Neural progenitor cell (in vitro differentiated cells): Measurements from ENCODE around the gene ZNF106. TPM values are rescaled to one million over a fixed set of nuclear protein-coding genes. Genes with fewer than 3 reads are reported as not detected.

Experiments
- DNase-seq: peaks from one replicate; pipeline ENCODE4 v3.0.0-alpha.2; 2016; ENCODE audit warnings: low spot score
- H2AFZ ChIP-seq: fragments of 200-600 bp; sonication (generic); replicated peaks from 2 replicates; pipeline ENCODE4 v1.6.1; 2016; ENCODE audit warnings: antibody characterized with exemption
- H3F3A ChIP-seq: fragments of 200-600 bp; sonication (generic); 2 replicates; pipeline ENCODE4 v1.6.1; 2016; ENCODE audit warnings: antibody characterized with exemption, low read depth
- H3K27ac ChIP-seq: fragments of 200-600 bp; sonication (generic); 2 replicates; pipeline ENCODE4 v1.5.1; 2016; ENCODE audit warnings: mild to moderate bottlenecking
- H3K27me3 ChIP-seq: fragments of 200-600 bp; sonication (generic); 2 replicates; pipeline ENCODE4 v1.6.1; 2016; ENCODE audit warnings: mild to moderate bottlenecking, moderate library complexity
- H3K36me3 ChIP-seq: fragments of 200-600 bp; sonication (generic); 2 replicates; pipeline ENCODE4 v1.5.1; 2016
- H3K4me1 ChIP-seq: fragments of 200-600 bp; sonication (generic); 2 replicates; pipeline ENCODE4 v1.6.1; 2016; ENCODE audit warnings: mixed run types
- H3K4me2 ChIP-seq: fragments of 200-600 bp; sonication (generic); 2 replicates; pipeline ENCODE4 v1.6.1; 2016
- H3K4me3 ChIP-seq: fragments of 200-600 bp; sonication (generic); 2 replicates; pipeline ENCODE4 v1.5.1; 2016
- H3K79me2 ChIP-seq: fragments of 200-600 bp; sonication (generic); 2 replicates; pipeline ENCODE4 v1.6.1; 2016; ENCODE audit warnings: low read depth
- H3K9ac ChIP-seq: fragments of 200-600 bp; sonication (generic); 2 replicates; pipeline ENCODE4 v1.6.1; 2016
- H3K9me3 ChIP-seq: fragments of 200-600 bp; sonication (generic); 2 replicates; pipeline ENCODE4 v1.5.1; 2016; ENCODE audit warnings: low read depth
- H4K20me1 ChIP-seq: fragments of 200-600 bp; sonication (generic); 2 replicates; pipeline ENCODE4 v1.6.1; 2016; ENCODE audit warnings: low read depth
- H3K27ac Mint-ChIP-seq: 3 replicates; pipeline ENCODE4 v1.8.0; 2021; ENCODE audit warnings: mixed read lengths
- H3K27me3 Mint-ChIP-seq: 2 replicates; pipeline ENCODE4 v1.8.0; 2022; ENCODE audit warnings: low read depth, mild to moderate bottlenecking, inconsistent platforms, moderate library complexity, mixed read lengths; ENCODE audit not compliant: insufficient read depth
- H3K36me3 Mint-ChIP-seq: 3 replicates; pipeline ENCODE4 v1.8.0; 2021; ENCODE audit warnings: mixed read lengths
- H3K4me1 Mint-ChIP-seq: 3 replicates; pipeline ENCODE4 v1.8.0; 2021; ENCODE audit warnings: mixed read lengths
- H3K4me3 Mint-ChIP-seq: 3 replicates; pipeline ENCODE4 v1.8.0; 2021; ENCODE audit warnings: mild to moderate bottlenecking, moderate library complexity, mixed read lengths
- H3K9me3 Mint-ChIP-seq: 3 replicates; pipeline ENCODE4 v1.8.0; 2020; ENCODE audit warnings: mixed read lengths
- CTCF ChIP-seq: fragments of 200-600 bp; sonication (generic); IDR thresholded peaks from 2 replicates; pipeline ENCODE4 v1.5.1; 2017; ENCODE audit warnings: antibody characterized with exemption, mild to moderate bottlenecking
- EZH2 ChIP-seq: fragments of 200-600 bp; sonication (generic); IDR thresholded peaks from 2 replicates; pipeline ENCODE4 v1.6.1; 2017; ENCODE audit warnings: antibody characterized with exemption, mild to moderate bottlenecking, moderate library complexity
- EZH2phosphoT487 ChIP-seq: fragments of 200-600 bp; sonication (generic); IDR thresholded peaks from 2 replicates; pipeline ENCODE4 v1.6.1; 2017; ENCODE audit warnings: antibody characterized with exemption
- total RNA-seq: library from RNA; depleted of rRNA; stranded (reverse); fragments of >200 nt; gene quantifications from 2 replicates; pipeline ENCODE4 v1.2.3, GENCODE V29; 2015; ENCODE audit warnings: low replicate concordance

Gene ZNF106
- 59.9 and 72.2 TPM in 2 replicates for total RNA-seq

- H3F3A ChIP-seq = peaks cover 25% of the 10 kb centered on the region
- peaks cover 4% of the 10 kb centered on the region for H3K4me1 ChIP-seq
- peaks cover 44% of the 10 kb centered on the region for H3K79me2 ChIP-seq
- H3K36me3 Mint-ChIP-seq = peaks cover 6% of the 10 kb centered on the region
- peak within 1 kb of the TSS; percentile 70 for H3K9ac ChIP-seq
- peak within 1 kb of the TSS; percentile 88 for H3K4me3 Mint-ChIP-seq
- TF ChIP-seq EZH2 = peak; percentile 26
- peak; percentile 38 for TF ChIP-seq CTCF
- TF ChIP-seq EZH2phosphoT487 = no peak
- peak within 1 kb of the TSS; percentile 97 for H2AFZ ChIP-seq
- H3K27me3 Mint-ChIP-seq = peaks cover 2% of the 10 kb centered on the region
- H3K27ac Mint-ChIP-seq = peak within 1 kb of the TSS; percentile 100
- H3K9me3 Mint-ChIP-seq = no peaks in the 10 kb centered on the region
- H3K4me2 ChIP-seq = peak within 1 kb of the TSS; percentile 91
- peak within 1 kb of the TSS; percentile 69 for H3K4me3 ChIP-seq
- H3K4me1 Mint-ChIP-seq = peaks cover 25% of the 10 kb centered on the region
- H3K27ac ChIP-seq = peak within 1 kb of the TSS; percentile 87
- H3K9me3 ChIP-seq = no peaks in the 10 kb centered on the region
- no peaks in the 10 kb centered on the region for H3K27me3 ChIP-seq
- no peaks in the 10 kb centered on the region for H4K20me1 ChIP-seq
- H3K36me3 ChIP-seq = no peaks in the 10 kb centered on the region
- DNase-seq = peak; percentile 95
These were observed at the start of gene ZNF106 for GRCh38 chr15:42490671-42491538. TSS of gene ZNF106 (minus strand) at chr15:42491141. CDS start at chr15:42472289, 18,852 bp downstream.

GRCh38 chr15:42533246-42533645 lies 42.3 kb upstream of the ZNF106 start:
- Mint-ChIP-seq H3K9me3 (no peaks in the 10 kb centered on the region), H3K4me1 (no peaks in the 10 kb centered on the region), H3K4me3 (no peak overlapping the region), H3K27me3 (no peaks in the 10 kb centered on the region), H3K36me3 (peaks cover 16% of the 10 kb centered on the region), H3K27ac (no peak overlapping the region)
- H3K36me3 ChIP-seq = peaks cover 11% of the 10 kb centered on the region
- H3K4me1 ChIP-seq = no peaks in the 10 kb centered on the region
- no peak for DNase-seq
- H3K9me3 ChIP-seq = no peaks in the 10 kb centered on the region
- no peaks in the 10 kb centered on the region for H3K27me3 ChIP-seq
- H3K79me2 ChIP-seq = no peaks in the 10 kb centered on the region
- TF ChIP-seq EZH2phosphoT487 (no peak), CTCF (no peak), EZH2 (no peak)
- peaks cover 6% of the 10 kb centered on the region for H3F3A ChIP-seq
- no peak overlapping the region for H3K4me3 ChIP-seq
- no peak overlapping the region for H3K9ac ChIP-seq
- H3K4me2 ChIP-seq = no peak overlapping the region
- H4K20me1 ChIP-seq = no peaks in the 10 kb centered on the region
- no peak overlapping the region for H2AFZ ChIP-seq
- H3K27ac ChIP-seq = no peak overlapping the region

- TF ChIP-seq CTCF (no peak), EZH2phosphoT487 (no peak), EZH2 (no peak)
- H3K4me2 ChIP-seq = no peak overlapping the region
- H3K9ac ChIP-seq = no peak overlapping the region
- Mint-ChIP-seq H3K4me1 (no peaks in the 10 kb centered on the region), H3K9me3 (no peaks in the 10 kb centered on the region), H3K27me3 (no peaks in the 10 kb centered on the region), H3K4me3 (no peak overlapping the region), H3K36me3 (peaks cover 13% of the 10 kb centered on the region), H3K27ac (no peak overlapping the region)
- no peak overlapping the region for H2AFZ ChIP-seq
- H3K27me3 ChIP-seq = no peaks in the 10 kb centered on the region
- DNase-seq = no peak
- peaks cover 11% of the 10 kb centered on the region for H3K36me3 ChIP-seq
- H3K27ac ChIP-seq = no peak overlapping the region
- no peaks in the 10 kb centered on the region for H3K4me1 ChIP-seq
- H3K9me3 ChIP-seq = no peaks in the 10 kb centered on the region
- no peak overlapping the region for H3K4me3 ChIP-seq
- no peaks in the 10 kb centered on the region for H4K20me1 ChIP-seq
- no peaks in the 10 kb centered on the region for H3K79me2 ChIP-seq
- no peaks in the 10 kb centered on the region for H3F3A ChIP-seq
These were observed 38.0 kb upstream of the ZNF106 start for GRCh38 chr15:42528970-42529369.
